ENCODE measurements around the gene GGTLC2. TPM values are rescaled to one million over a fixed set of nuclear protein-coding genes. Genes with fewer than 3 reads are reported as not detected.

Gene GGTLC2
- total RNA-seq, 1 experiment from 2014 or later, result not detected

GRCh38 chr22:22609291-22609690, 35.1 kb upstream of the GGTLC2 start:
- BruUV-seq (replicated peaks), result no TSS peak
- Mint-ChIP-seq H3K4me3 (ENCODE audit: low read depth, unreplicated experiment) (no peak overlapping the region), H3K27ac (ENCODE audit: unreplicated experiment) (no peak overlapping the region), H3K4me1 (ENCODE audit: low read depth, unreplicated experiment) (no peaks in the 10 kb centered on the region), H3K9me3 (ENCODE audit: low read depth, unreplicated experiment) (no peaks in the 10 kb centered on the region), H3K27me3 (ENCODE audit: unreplicated experiment) (peaks cover 66% of the 10 kb centered on the region), H3K36me3 (ENCODE audit: insufficient read depth, unreplicated experiment) (no peaks in the 10 kb centered on the region)
- no peak for DNase-seq
- CTCF ChIA-PET, result no interaction called here
- TF ChIP-seq CTCF (IDR thresholded peaks at IDR 0.05; ENCODE audit: unreplicated experiment), result no peak
- intact Hi-C loops (cut with micrococcal nuclease; ENCODE audit: unreplicated experiment), result no loop called here

DNA sequence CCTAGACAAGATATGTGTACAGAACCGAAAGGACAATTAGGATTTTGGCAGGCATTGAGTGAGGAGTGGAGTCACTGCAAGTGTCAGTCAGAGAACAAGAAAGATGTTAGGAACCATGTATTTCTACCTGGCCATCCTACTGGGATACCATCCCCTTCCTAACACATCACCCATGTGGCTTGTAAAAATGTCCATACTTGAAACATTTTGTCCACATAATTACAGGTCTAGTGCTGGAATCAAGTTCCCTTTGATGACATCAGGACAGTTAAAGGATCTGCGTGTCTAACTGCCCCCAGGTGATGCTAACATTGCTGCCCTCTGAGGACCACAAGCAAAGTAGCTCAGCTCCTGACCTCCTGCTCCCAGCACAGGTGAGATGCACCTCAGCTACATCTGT, 31.9 kb upstream of the GGTLC2 start:
- Mint-ChIP-seq H3K9me3 (ENCODE audit: low read depth, unreplicated experiment) (no peaks in the 10 kb centered on the region), H3K27me3 (ENCODE audit: unreplicated experiment) (peaks cover 59% of the 10 kb centered on the region), H3K4me1 (ENCODE audit: low read depth, unreplicated experiment) (peaks cover 15% of the 10 kb centered on the region), H3K27ac (ENCODE audit: unreplicated experiment) (no peak overlapping the region), H3K36me3 (ENCODE audit: insufficient read depth, unreplicated experiment) (no peaks in the 10 kb centered on the region), H3K4me3 (ENCODE audit: low read depth, unreplicated experiment) (no peak overlapping the region)
- no TSS peak for BruUV-seq (replicated peaks)
- no peak for DNase-seq
- CTCF ChIA-PET, result no interaction called here
- no peak for TF ChIP-seq CTCF (IDR thresholded peaks at IDR 0.05; ENCODE audit: unreplicated experiment)
- intact Hi-C loops (cut with micrococcal nuclease; ENCODE audit: unreplicated experiment), result no loop called here

GRCh38 chr22:22614065-22614464, 30.3 kb upstream of the GGTLC2 start:
- intact Hi-C loops (cut with micrococcal nuclease; ENCODE audit: unreplicated experiment), result no loop called here
- Mint-ChIP-seq H3K36me3 (ENCODE audit: insufficient read depth, unreplicated experiment) (no peaks in the 10 kb centered on the region), H3K27me3 (ENCODE audit: unreplicated experiment) (peaks cover 50% of the 10 kb centered on the region), H3K27ac (ENCODE audit: unreplicated experiment) (no peak overlapping the region), H3K4me1 (ENCODE audit: low read depth, unreplicated experiment) (peaks cover 15% of the 10 kb centered on the region), H3K9me3 (ENCODE audit: low read depth, unreplicated experiment) (no peaks in the 10 kb centered on the region), H3K4me3 (ENCODE audit: low read depth, unreplicated experiment) (no peak overlapping the region)
- TF ChIP-seq CTCF (IDR thresholded peaks at IDR 0.05; ENCODE audit: unreplicated experiment), result no peak
- BruUV-seq (replicated peaks), result no TSS peak
- DNase-seq, result no peak
- CTCF ChIA-PET, result no interaction called here

DNA sequence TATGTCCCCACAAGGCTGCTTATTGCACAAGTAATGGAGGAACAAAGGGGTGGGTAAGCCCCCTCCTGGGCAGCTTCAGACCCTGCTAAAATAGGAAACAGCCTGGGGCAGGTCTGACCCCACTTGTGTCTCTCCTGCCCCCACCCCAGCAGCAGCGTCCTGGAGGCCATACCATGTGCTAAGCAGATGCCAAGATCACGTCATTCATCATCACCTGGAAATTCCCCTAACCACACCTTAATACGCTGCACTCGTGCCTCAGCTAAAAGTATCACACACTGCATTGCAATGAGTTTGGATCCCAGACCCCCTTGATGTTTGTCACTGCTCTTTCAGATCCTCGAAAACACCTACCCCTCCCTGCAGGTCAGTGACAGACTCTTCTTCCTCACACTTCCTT, 27.8 kb upstream of the GGTLC2 start:
- peak; percentile 29 for DNase-seq
- no TSS peak for BruUV-seq (replicated peaks)
- Mint-ChIP-seq H3K27ac (ENCODE audit: unreplicated experiment) (peak overlapping the region; percentile 89), H3K9me3 (ENCODE audit: low read depth, unreplicated experiment) (no peaks in the 10 kb centered on the region), H3K27me3 (ENCODE audit: unreplicated experiment) (peaks cover 28% of the 10 kb centered on the region), H3K4me1 (ENCODE audit: low read depth, unreplicated experiment) (peaks cover 15% of the 10 kb centered on the region), H3K4me3 (ENCODE audit: low read depth, unreplicated experiment) (peak overlapping the region; percentile 49), H3K36me3 (ENCODE audit: insufficient read depth, unreplicated experiment) (no peaks in the 10 kb centered on the region)
- intact Hi-C loops (cut with micrococcal nuclease; ENCODE audit: unreplicated experiment), result no loop called here
- CTCF ChIA-PET, result no interaction called here
- TF ChIP-seq CTCF (IDR thresholded peaks at IDR 0.05; ENCODE audit: unreplicated experiment), result no peak

DNA sequence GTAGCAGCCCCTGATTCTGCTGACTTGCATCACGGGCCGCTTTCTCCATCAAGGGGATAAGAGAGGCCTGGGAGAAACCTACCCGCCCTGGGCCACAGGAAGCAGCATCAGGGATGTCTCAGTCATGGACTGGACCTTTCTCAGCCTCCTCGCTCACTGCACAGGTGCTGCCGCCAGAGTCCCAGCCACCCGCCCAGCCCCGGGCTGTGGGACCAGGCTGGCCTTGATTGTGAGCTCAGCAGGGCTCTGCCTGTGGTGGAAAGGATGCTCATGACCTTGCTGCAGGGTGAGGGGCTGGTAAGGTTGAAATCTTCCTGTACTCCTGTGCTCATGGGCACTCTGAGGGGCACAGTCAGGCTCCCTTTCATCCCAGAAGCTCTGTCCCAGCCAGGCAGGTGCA, 26.0 kb upstream of the GGTLC2 start:
- no peak for DNase-seq
- intact Hi-C loops (cut with micrococcal nuclease; ENCODE audit: unreplicated experiment), result no loop called here
- Mint-ChIP-seq H3K27me3 (ENCODE audit: unreplicated experiment) (peaks cover 17% of the 10 kb centered on the region), H3K4me3 (ENCODE audit: low read depth, unreplicated experiment) (no peak overlapping the region), H3K36me3 (ENCODE audit: insufficient read depth, unreplicated experiment) (no peaks in the 10 kb centered on the region), H3K27ac (ENCODE audit: unreplicated experiment) (no peak overlapping the region), H3K4me1 (ENCODE audit: low read depth, unreplicated experiment) (peaks cover 15% of the 10 kb centered on the region), H3K9me3 (ENCODE audit: low read depth, unreplicated experiment) (no peaks in the 10 kb centered on the region)
- CTCF ChIA-PET, result no interaction called here
- TF ChIP-seq CTCF (IDR thresholded peaks at IDR 0.05; ENCODE audit: unreplicated experiment), result no peak
- no TSS peak for BruUV-seq (replicated peaks)
